Measurements from ENCODE around the gene TAGLN2. TPM values are rescaled to one million over a fixed set of nuclear protein-coding genes. Genes with fewer than 3 reads are reported as not detected.

TAGLN2 gene
- total RNA-seq, 1 donor from 2014 or later: 265 TPM

GRCh38 chr1:159946242-159947187 lies 21.2 kb upstream of the TAGLN2 start:
- TF ChIP-seq, protein P1, sequence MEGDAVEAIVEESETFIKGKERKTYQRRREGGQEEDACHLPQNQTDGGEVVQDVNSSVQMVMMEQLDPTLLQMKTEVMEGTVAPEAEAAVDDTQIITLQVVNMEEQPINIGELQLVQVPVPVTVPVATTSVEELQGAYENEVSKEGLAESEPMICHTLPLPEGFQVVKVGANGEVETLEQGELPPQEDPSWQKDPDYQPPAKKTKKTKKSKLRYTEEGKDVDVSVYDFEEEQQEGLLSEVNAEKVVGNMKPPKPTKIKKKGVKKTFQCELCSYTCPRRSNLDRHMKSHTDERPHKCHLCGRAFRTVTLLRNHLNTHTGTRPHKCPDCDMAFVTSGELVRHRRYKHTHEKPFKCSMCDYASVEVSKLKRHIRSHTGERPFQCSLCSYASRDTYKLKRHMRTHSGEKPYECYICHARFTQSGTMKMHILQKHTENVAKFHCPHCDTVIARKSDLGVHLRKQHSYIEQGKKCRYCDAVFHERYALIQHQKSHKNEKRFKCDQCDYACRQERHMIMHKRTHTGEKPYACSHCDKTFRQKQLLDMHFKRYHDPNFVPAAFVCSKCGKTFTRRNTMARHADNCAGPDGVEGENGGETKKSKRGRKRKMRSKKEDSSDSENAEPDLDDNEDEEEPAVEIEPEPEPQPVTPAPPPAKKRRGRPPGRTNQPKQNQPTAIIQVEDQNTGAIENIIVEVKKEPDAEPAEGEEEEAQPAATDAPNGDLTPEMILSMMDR (IDR thresholded peaks at IDR 0.05; ENCODE audit: insufficient read depth, low read length, severe bottlenecking): no peak
- Histone ChIP-seq H3K36me3 (ENCODE audit: control insufficient read depth, insufficient read depth, low read length) (peaks cover 3% of the 10 kb centered on the region), H3K4me3 (ENCODE audit: low read depth, low read length) (no peak overlapping the region), H3K27me3 (ENCODE audit: control insufficient read depth, insufficient read depth, low read length) (no peaks in the 10 kb centered on the region)
- FAIRE-seq (peak; percentile 47), DNase-seq (ENCODE audit: low read depth) (no peak)

DNA sequence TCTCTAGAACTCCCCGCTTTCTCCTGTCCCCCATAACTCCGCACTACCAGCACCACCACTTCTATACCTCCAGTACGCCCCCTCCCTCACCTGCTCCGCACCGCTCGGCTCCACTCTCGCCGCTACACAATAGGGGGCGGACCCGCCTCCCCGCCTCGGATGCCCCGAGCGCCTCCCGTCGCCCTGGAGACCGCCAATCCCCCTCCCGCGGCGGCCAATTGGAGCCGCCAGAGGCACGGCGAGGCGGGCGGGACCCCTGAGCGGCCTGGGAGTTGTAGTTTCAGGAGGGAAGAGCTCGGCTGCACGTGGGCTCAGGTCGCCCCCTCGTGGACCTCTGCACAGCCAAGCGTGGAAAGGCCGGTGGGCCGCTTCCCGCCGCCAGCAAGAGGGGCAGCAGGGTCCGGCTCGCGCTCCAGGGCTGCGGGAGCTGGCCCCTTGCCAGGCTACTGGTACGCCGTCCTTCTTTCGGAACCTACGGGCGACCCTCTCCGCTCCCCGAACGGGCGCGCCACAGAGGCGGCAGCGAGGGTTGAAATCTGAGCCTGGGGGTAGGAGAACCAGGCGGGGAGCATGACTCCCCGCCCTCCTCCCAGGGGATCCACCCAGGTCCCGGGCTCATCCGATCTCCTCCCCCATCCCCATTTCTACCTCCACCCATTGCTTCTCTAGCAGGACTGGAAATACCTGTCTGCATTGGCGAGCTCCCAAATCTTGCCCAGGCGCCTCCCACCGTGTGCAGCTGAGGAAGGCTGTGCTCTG lies 20.4 kb upstream of the TAGLN2 start, which contains the start of gene IGSF9:
Gene IGSF9 (minus strand): TSS at position 131 of the 759 bp plus-strand sequence. CDS start 2,159 bp downstream, outside the sequence.
- TF ChIP-seq, protein P1 (IDR thresholded peaks at IDR 0.05; ENCODE audit: insufficient read depth, low read length, severe bottlenecking): peak; percentile 73
- peaks cover 3% of the 10 kb centered on the region for H3K36me3 ChIP-seq (ENCODE audit: control insufficient read depth, insufficient read depth, low read length)
- H3K27me3 ChIP-seq (ENCODE audit: control insufficient read depth, insufficient read depth, low read length): no peaks in the 10 kb centered on the region
- FAIRE-seq: no peak
- peak; percentile 95 for DNase-seq (ENCODE audit: low read depth)
- peak within 1 kb of the TSS; percentile 62 for H3K4me3 ChIP-seq (ENCODE audit: low read depth, low read length)

- Histone ChIP-seq H3K27me3 (ENCODE audit: control insufficient read depth, insufficient read depth, low read length) (no peaks in the 10 kb centered on the region), H3K36me3 (ENCODE audit: control insufficient read depth, insufficient read depth, low read length) (peaks cover 3% of the 10 kb centered on the region), H3K4me3 (ENCODE audit: low read depth, low read length) (peak overlapping the region; percentile 62)
- peak; percentile 29 for DNase-seq (ENCODE audit: low read depth)
- TF ChIP-seq, protein P1 (IDR thresholded peaks at IDR 0.05; ENCODE audit: insufficient read depth, low read length, severe bottlenecking): no peak
- no peak for FAIRE-seq
These were observed 19.5 kb upstream of the TAGLN2 start for GRCh38 chr1:159944623-159945455.

DNA sequence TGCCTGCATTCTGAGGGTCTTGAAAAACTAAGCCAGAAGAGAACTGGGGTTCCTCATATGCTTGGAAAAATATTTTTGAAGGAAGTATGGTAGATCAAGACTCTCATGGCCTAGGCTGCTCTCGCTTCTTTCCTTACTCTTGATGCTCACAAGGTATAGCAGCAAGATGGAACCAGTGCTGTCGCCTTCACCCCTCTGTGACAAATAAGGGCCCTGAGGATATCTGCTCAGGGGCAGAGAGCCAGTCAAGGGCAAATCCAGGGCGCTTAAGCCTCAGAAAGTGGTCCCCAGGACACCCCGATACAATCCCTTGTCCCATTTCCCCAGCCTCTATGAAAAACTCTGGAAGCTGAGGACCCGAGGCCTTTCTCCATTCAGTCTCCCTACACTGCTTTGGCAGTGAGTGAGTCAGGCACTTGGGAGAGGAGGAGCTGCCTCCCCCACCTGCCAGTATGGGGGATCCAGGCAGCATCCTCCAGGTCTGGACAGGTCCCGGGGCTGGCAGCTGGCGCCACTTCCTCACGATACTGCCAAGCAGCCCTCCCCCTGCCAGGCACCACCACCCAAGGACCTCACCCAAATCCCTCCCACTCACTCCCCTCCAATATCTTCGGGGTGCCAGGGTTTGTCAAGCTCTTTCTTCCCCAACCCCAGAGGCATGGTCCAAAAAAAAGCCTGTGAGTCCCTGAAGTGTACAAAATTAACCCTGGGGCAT lies 18.8 kb upstream of the TAGLN2 start:
- Histone ChIP-seq H3K36me3 (ENCODE audit: control insufficient read depth, insufficient read depth, low read length) (peaks cover 3% of the 10 kb centered on the region), H3K27me3 (ENCODE audit: control insufficient read depth, insufficient read depth, low read length) (no peaks in the 10 kb centered on the region), H3K4me3 (ENCODE audit: low read depth, low read length) (peak overlapping the region; percentile 62)
- no peak for FAIRE-seq
- peak; percentile 79 for DNase-seq (ENCODE audit: low read depth)
- TF ChIP-seq, protein P1 (IDR thresholded peaks at IDR 0.05; ENCODE audit: insufficient read depth, low read length, severe bottlenecking): no peak

GRCh38 chr1:159943278-159943640 lies 18.0 kb upstream of the TAGLN2 start:
- DNase-seq (ENCODE audit: low read depth): no peak
- FAIRE-seq: peak; percentile 36
- no peak overlapping the region for H3K4me3 ChIP-seq (ENCODE audit: low read depth, low read length)
- no peaks in the 10 kb centered on the region for H3K27me3 ChIP-seq (ENCODE audit: control insufficient read depth, insufficient read depth, low read length)
- TF ChIP-seq, protein P1 (IDR thresholded peaks at IDR 0.05; ENCODE audit: insufficient read depth, low read length, severe bottlenecking): no peak
- peaks cover 5% of the 10 kb centered on the region for H3K36me3 ChIP-seq (ENCODE audit: control insufficient read depth, insufficient read depth, low read length)

Measured in bronchial epithelial cell (primary cell).